ENCODE measurements around the gene TRPV6.

- TF ChIP-seq CTCF (conservative IDR thresholded peaks at IDR 0.05; ENCODE audit: low read depth, low read length) (no peak), RCOR1 (IDR thresholded peaks at IDR 0.05; ENCODE audit: insufficient replicate concordance, low read length) (no peak), RAD21 (IDR thresholded peaks at IDR 0.05; ENCODE audit: low read length) (no peak), RFX5 (IDR thresholded peaks at IDR 0.05; ENCODE audit: low read depth, low read length) (no peak), MAFK (IDR thresholded peaks at IDR 0.05; ENCODE audit: low read depth, low read length) (no peak), POLR2A (IDR thresholded peaks at IDR 0.05; ENCODE audit: low read depth, low read length) (no peak), FOS (IDR thresholded peaks at IDR 0.05; ENCODE audit: low read depth, low read length) (no peak), MXI1 (IDR thresholded peaks at IDR 0.05; ENCODE audit: borderline replicate concordance, low read depth, low read length) (no peak)
These were observed 28.6 kb upstream of the TRPV6 start for GRCh38 chr7:142914121-142914520.
